IgD-negative memory B cell (primary cell): Measurements from ENCODE around the gene COL18A1. TPM values are rescaled to one million over a fixed set of nuclear protein-coding genes. Genes with fewer than 3 reads are reported as not detected.
"Not testable (repeated sequence)": the region's sequence is repeated elsewhere in the genome, so short reads cannot be mapped to it uniquely, and the experiment has no call there.

ENCODE experiments used
- H3K27ac Mint-ChIP-seq, 3 donors: one replicate each; pipeline ENCODE4 v1.8.0; 2020 to 2022; ENCODE audit warnings: mild to moderate bottlenecking in 3 of 3, mixed read lengths in 3 of 3, moderate library complexity in 1 of 3
- H3K27me3 Mint-ChIP-seq: one replicate; pipeline ENCODE4 v1.8.0; 2021; ENCODE audit warnings: mixed read lengths
- H3K36me3 Mint-ChIP-seq: one replicate; pipeline ENCODE4 v1.8.0; 2020; ENCODE audit warnings: mild to moderate bottlenecking, mixed read lengths
- H3K4me1 Mint-ChIP-seq, 3 donors: one replicate each; pipeline ENCODE4 v1.8.0; 2020 to 2022; ENCODE audit warnings: mixed read lengths in 3 of 3, mild to moderate bottlenecking in 1 of 3
- H3K4me3 Mint-ChIP-seq, 4 donors: one replicate each; pipeline ENCODE4 v1.8.0; 2020 to 2022; ENCODE audit warnings: mild to moderate bottlenecking in 4 of 4, mixed read lengths in 4 of 4, moderate library complexity in 3 of 4
- H3K9me3 Mint-ChIP-seq, 3 donors: one replicate each; pipeline ENCODE4 v1.8.0; 2020 to 2021; ENCODE audit warnings: mixed read lengths in 3 of 3, mild to moderate bottlenecking in 1 of 3
- polyA plus RNA-seq: library from polyadenylated mRNA; unstranded; fragments of 300-500 nt; fragmentation: Illumina TruSeq; gene quantifications from one replicate; pipeline ENCODE4 v1.2.3, GENCODE V29; 2021

Gene COL18A1
- polyA plus RNA-seq, 1 donor from 2014 or later = 4.0 TPM

DNA sequence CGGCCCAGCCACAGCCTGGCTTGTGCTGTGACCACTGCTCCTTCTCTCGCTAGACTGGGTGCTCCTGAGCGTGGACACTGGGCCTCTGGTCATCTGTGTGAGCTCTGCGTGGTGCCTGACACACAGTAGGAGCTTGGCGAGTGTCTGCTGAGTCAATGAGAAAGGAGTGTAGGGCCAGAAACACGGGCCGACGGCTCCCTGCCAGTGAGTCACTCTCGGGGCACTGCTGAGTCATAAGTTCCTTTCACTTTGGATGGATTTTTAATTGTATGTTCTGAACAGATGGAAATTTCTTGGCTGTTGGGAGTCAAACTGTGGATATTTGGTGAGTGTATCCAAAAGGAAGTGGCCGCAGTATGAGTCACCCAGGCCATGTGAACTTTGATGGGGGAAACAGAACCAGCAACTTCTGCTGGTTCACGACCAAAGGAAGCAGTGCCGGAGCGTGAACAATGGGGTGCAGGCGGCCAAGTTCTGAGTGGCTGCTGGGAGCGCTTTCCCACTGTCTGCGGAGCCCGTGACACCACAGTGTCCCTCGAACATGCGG is 41.0 kb upstream of the COL18A1 start:
- H3K9me3 Mint-ChIP-seq = no peaks in the 10 kb centered on the region
- H3K4me1 Mint-ChIP-seq = peaks cover 0 to 5% (median 3%) of the 10 kb centered on the region in 3 donors
- H3K27ac Mint-ChIP-seq = no peak overlapping the region
- peaks cover 18% of the 10 kb centered on the region for H3K27me3 Mint-ChIP-seq
- peaks cover 3% of the 10 kb centered on the region for H3K36me3 Mint-ChIP-seq
- peak overlapping the region in 1 of 4 donors; percentile 65 for H3K4me3 Mint-ChIP-seq

DNA sequence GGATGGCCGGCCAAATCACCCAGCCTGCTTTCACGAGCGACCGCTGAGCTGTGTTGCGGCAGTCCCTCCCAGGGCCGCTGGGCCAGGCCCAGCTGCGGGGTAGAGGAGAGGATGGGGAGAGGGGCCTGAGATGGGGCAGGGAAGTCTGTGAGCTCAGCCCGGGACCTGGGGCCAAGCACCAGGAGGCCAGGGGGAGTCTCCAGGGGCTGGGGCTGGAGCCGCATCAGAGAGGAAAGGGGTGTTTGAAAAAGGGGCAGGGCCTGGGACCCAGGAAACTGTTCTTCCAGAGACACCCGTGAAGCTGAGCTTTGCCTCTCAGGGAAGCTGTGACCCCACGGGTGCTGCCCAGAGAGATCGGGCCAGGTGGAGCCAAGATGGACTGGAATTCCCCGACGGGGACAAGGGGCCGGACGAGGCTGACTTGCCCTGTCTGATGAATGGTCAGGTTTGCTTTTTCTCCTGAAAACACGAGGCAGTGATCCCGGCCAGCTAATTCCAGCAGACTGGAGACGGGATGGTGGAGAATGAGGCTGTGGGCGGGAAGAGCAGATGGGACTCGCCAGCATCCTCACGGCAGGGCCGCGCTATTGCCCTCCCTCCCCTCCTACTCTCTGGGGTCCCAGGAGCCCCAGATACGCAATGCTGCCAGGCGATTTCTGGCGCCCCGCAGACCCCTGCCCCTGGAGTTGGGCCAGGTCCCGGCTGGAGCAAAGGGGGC is 40.3 kb upstream of the COL18A1 start:
- H3K27me3 Mint-ChIP-seq = peaks cover 18% of the 10 kb centered on the region
- H3K9me3 Mint-ChIP-seq = no peaks in the 10 kb centered on the region
- no peak overlapping the region for H3K4me3 Mint-ChIP-seq
- H3K36me3 Mint-ChIP-seq = peaks cover 3% of the 10 kb centered on the region
- H3K27ac Mint-ChIP-seq = no peak overlapping the region
- H3K4me1 Mint-ChIP-seq = peaks cover 0 to 4% (median 3%) of the 10 kb centered on the region in 3 donors

DNA sequence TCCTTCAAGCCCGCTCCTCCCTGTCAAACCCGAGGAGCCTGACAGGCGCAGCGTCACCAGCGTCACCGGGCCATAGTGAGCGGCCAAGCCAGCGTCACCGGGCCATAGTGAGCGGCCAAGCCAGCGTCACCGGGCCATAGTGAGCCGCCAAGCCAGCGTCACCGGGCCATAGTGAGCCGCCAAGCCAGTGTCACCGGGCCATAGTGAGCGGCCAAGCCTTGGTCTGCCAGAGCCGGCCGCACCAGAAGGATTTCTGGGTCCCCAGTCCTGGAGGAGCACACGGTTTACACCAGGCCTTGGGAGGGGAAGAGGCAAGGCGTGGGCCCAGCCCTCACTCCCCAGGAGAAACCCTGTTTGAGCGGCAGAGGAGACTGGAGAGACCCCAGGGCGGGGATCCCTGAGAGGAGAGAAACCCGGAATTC is 39.8 kb upstream of the COL18A1 start:
- Mint-ChIP-seq H3K4me3 (no peak overlapping the region), H3K36me3 (peaks cover 3% of the 10 kb centered on the region), H3K27ac (no peak overlapping the region), H3K4me1 (peaks cover 0 to 7% (median 5%) of the 10 kb centered on the region in 3 donors), H3K27me3 (peaks cover 21% of the 10 kb centered on the region), H3K9me3 (no peaks in the 10 kb centered on the region)

DNA sequence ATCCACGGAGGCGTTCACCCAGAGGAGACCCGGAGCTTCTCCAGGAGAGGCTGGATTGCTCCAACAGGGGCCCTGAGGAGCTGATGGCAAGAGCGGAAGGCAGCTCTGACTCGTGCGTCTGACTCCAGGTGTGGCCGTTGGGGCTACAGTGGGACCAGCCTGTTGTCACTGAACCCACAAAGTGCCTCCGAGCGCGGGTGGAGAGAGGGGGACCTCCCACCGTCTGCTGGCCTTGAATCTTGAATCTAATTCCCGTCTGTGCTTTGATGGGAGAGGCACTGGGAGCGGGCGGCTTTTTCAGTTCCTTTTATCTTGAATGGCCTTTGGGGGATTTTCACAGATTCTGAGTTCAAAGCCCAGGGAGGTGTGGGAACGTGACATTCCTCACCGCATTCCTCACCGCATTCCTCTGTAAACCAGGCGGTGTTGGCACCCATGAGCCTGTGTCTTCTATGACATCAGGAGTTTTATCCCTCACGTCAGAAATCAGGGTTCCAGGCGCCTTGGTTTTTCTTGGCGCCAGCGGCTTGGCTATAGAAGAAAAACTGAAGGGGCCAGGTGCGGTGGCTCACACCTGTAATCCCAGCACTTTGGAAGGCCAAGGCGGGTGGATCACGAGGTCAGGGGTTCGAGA is 39.2 kb upstream of the COL18A1 start:
- H3K4me3 Mint-ChIP-seq = no peak overlapping the region
- peaks cover 0 to 10% (median 5%) of the 10 kb centered on the region in 3 donors for H3K4me1 Mint-ChIP-seq
- no peak overlapping the region for H3K27ac Mint-ChIP-seq
- peaks cover 23% of the 10 kb centered on the region for H3K27me3 Mint-ChIP-seq
- H3K36me3 Mint-ChIP-seq = peaks cover 3% of the 10 kb centered on the region
- H3K9me3 Mint-ChIP-seq = no peaks in the 10 kb centered on the region

DNA sequence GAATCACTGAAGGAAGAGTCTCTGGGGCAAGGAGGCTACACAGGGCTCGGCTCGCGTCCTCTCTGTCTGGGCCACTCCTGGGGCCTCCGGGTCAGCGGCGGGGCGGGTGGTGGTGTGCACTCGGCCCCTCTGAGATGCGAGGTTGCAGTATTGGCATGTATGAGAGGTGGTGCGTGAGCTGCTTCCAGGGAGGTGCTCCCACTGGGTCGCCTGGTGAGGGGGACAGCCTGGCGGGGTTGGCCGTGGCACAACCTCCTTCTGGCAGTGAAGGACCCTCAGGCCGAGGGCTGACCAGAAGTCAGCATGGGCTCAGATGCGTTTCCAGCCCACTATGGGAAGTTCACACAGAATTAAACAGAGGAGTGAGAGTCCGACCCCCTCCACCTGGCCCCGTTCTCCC is 38.5 kb upstream of the COL18A1 start:
- H3K27me3 Mint-ChIP-seq = peaks cover 26% of the 10 kb centered on the region
- H3K27ac Mint-ChIP-seq = no peak overlapping the region
- no peaks in the 10 kb centered on the region for H3K9me3 Mint-ChIP-seq
- peaks cover 3% of the 10 kb centered on the region for H3K36me3 Mint-ChIP-seq
- no peak overlapping the region for H3K4me3 Mint-ChIP-seq
- peaks cover 0 to 11% (median 5%) of the 10 kb centered on the region in 3 donors for H3K4me1 Mint-ChIP-seq

DNA sequence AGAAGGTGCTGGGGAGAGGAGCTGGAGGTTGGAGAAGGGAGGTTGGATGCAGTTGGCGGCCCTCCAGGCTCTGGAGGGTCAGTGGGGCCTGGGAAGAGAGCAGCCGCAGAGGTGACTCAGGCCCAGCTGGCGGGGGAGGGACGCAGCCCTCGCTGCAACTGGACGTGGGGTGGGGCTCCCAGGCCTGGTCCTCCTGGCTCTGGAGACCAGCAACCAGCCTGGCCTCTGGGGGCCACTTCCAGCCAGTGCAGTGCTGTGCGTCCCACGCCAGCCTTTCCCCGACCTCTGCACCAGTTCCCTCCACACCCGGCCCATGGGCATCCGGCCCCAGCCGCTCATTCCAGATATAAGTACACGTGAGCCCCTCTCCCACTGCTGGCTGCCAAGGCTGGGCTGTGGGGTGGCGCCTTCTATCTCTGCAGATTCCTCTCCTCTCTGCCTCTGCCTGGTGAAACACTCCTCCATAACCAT is 38.0 kb upstream of the COL18A1 start:
- Mint-ChIP-seq H3K27ac (no peak overlapping the region), H3K4me3 (no peak overlapping the region), H3K4me1 (peaks cover 0 to 11% (median 5%) of the 10 kb centered on the region in 3 donors), H3K27me3 (peaks cover 26% of the 10 kb centered on the region), H3K9me3 (no peaks in the 10 kb centered on the region), H3K36me3 (peaks cover 3% of the 10 kb centered on the region)

DNA sequence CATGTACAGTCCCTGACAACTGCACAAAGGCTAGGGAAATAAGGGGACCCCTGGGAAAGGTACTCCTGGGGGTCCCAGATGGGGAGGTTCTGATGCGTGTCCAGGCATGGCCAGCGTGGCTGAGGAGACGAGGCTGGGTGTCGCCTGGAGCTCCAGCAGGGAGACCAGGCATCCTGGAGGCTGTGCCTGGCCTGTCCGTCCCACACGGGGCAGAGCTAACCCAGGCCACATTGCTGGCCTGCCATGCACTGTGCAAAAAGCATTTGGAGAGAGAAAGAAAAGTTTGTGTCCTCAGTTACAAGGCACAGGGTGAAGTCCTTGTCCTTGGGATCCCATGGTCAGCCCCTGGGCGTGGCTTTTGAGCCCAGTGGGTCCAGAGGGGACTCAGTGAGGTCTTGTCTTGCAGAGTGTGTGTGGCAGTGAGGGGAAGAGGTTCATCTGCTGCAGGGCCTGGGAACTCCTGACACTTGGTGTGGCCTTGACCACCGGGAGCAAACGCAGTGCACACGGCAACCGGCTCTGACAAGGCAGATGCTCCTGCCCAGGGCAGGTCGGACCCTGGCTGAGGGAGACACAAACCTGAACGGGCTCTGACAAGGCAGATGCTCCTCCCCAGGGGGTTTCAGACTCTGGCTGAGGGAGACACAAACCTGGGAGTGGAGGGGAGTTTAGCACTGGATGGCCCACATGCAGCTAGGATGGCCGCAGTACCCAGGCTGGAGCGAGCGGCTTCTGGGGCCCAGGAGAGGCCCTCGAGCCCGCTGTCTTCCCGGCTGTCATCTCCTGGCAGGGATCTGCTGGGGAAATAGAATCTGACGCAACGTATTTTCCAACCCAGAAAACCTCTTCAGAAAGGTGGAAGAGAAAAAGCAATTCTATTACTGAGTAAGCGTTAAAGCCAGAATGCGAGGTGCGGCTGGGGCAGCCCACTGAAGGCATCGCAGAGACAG is 37.3 kb upstream of the COL18A1 start:
- Mint-ChIP-seq H3K4me1 (peaks cover 0 to 11% (median 5%) of the 10 kb centered on the region in 3 donors), H3K36me3 (peaks cover 3% of the 10 kb centered on the region), H3K27ac (no peak overlapping the region), H3K27me3 (peaks cover 23% of the 10 kb centered on the region), H3K4me3 (no peak overlapping the region), H3K9me3 (no peaks in the 10 kb centered on the region)

DNA sequence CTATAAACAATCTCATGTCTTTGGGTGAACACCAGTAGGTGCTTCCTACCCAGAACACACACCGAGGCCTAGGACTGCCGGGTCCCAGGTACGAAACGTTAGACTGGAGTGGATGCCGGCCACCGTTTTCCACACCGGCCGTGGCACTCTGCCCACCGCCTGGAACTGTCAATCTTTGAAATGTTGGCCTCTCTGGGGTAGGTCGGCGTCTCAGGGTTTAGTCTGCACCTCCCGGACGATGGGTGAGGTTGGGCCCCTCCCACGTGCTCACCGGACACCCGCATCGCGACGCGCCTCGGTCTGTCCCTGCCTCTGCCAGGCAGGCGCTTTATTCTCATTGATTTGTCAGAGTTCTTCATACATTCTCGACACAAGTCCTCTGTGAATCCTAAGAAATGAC is 35.9 kb upstream of the COL18A1 start:
- H3K9me3 Mint-ChIP-seq, H3K27ac Mint-ChIP-seq, H3K4me1 Mint-ChIP-seq, H3K36me3 Mint-ChIP-seq, H3K4me3 Mint-ChIP-seq: not testable (repeated sequence)
- peaks cover 23% of the 10 kb centered on the region for H3K27me3 Mint-ChIP-seq

DNA sequence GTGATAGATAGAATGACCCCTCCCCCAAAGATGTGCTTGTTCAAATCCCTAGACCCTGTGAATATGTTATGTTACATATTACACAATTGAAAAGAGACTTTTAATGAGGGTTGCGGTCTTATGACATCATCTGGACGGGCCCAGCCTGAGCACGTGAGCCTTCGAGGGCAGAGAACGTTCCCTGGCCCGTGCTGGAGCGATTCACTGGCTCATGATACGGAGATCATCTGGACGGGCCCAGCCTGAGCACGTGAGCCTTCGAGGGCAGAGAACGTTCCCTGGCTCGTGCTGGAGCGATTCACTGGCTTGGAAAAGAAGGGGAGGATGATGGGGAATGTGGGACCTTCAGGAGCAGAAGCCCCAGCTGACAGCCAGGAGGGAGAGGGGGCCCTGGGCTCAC is 34.4 kb upstream of the COL18A1 start:
- no peak overlapping the region for H3K4me3 Mint-ChIP-seq
- H3K4me1 Mint-ChIP-seq = peaks cover 0 to 7% (median 2%) of the 10 kb centered on the region in 3 donors
- no peaks in the 10 kb centered on the region for H3K36me3 Mint-ChIP-seq
- H3K27ac Mint-ChIP-seq = peak overlapping the region in 1 of 3 donors; percentile 10
- H3K27me3 Mint-ChIP-seq = peaks cover 19% of the 10 kb centered on the region
- no peaks in the 10 kb centered on the region for H3K9me3 Mint-ChIP-seq

DNA sequence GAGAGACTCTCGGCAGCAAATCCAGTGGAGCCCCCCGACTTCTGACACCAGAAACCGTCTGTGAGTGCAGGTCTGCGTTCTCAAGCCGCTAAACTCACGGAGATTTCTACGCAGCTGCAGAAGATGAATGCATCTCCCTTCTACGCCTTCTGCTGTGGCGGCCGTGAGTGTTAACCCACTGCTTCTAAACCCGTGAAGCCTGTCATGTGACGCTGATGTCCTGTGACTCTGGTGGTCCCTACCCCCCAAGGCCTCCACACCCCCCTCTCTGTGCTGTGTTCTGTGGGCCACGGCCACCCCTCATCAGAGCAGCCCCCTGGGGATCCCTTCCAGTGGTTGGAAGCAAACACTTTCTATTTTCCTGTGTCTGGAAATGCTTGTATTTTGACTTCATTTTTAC is 33.9 kb upstream of the COL18A1 start:
- no peaks in the 10 kb centered on the region for H3K36me3 Mint-ChIP-seq
- H3K9me3 Mint-ChIP-seq = no peaks in the 10 kb centered on the region
- peaks cover 0 to 7% (median 2%) of the 10 kb centered on the region in 3 donors for H3K4me1 Mint-ChIP-seq
- peak overlapping the region in 1 of 4 donors; percentile 54 for H3K4me3 Mint-ChIP-seq
- H3K27ac Mint-ChIP-seq = no peak overlapping the region
- H3K27me3 Mint-ChIP-seq = peaks cover 17% of the 10 kb centered on the region

DNA sequence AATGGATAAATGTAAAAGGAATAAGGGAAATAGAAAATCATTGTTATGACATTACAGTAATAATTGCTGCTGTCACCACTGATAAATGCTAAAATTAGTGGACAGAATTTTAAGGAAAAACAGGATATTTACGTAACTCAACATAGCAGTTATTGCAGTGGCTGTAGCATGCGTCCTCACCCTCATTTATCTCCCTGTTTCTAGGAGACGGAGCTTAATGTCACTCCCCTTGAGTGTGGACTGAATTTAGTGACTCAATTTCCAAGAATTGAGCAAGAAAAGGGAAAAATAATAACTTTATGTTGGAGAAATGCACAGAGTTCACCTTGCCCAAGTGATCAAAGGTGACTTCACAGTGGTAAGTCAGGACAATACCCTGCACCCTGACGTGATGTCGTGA is 33.3 kb upstream of the COL18A1 start:
- Mint-ChIP-seq H3K9me3 (no peaks in the 10 kb centered on the region), H3K4me1 (peaks cover 0 to 7% (median 2%) of the 10 kb centered on the region in 3 donors), H3K27me3 (peaks cover 15% of the 10 kb centered on the region), H3K4me3 (no peak overlapping the region), H3K27ac (no peak overlapping the region), H3K36me3 (no peaks in the 10 kb centered on the region)

DNA sequence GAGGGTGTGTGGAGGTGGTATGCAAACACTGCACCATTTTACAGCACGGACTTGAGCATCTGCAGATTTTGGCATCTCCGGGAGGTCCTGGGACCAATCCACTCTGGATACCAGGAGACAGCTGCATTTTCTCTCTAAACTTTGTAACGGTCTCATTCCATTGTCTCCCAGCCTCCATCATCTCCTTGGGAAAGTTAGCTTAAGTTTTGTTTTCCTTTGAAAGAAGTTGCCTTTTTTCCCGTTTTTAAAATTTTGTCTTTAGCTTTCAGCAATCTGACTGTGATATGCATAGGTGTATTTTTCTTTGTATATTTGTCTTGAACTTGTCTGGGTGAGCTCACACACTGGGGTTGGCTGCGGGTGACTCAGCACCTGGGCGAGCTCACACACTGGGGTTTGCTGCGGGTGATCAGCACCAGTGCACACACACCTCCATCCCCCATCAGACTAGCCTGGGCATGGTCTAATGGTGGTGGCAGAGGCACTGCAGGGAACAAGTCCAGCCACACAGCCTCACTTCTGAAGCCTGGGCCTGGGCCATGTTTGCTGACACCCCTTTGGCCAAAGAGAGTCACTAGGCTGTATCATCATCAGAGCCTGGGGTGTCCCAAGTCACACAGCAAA is 32.1 kb upstream of the COL18A1 start:
- Mint-ChIP-seq H3K4me3 (no peak overlapping the region), H3K9me3 (no peaks in the 10 kb centered on the region), H3K27ac (no peak overlapping the region), H3K4me1 (peaks cover 0 to 7% (median 2%) of the 10 kb centered on the region in 3 donors), H3K36me3 (peaks cover 3% of the 10 kb centered on the region), H3K27me3 (peaks cover 16% of the 10 kb centered on the region)

DNA sequence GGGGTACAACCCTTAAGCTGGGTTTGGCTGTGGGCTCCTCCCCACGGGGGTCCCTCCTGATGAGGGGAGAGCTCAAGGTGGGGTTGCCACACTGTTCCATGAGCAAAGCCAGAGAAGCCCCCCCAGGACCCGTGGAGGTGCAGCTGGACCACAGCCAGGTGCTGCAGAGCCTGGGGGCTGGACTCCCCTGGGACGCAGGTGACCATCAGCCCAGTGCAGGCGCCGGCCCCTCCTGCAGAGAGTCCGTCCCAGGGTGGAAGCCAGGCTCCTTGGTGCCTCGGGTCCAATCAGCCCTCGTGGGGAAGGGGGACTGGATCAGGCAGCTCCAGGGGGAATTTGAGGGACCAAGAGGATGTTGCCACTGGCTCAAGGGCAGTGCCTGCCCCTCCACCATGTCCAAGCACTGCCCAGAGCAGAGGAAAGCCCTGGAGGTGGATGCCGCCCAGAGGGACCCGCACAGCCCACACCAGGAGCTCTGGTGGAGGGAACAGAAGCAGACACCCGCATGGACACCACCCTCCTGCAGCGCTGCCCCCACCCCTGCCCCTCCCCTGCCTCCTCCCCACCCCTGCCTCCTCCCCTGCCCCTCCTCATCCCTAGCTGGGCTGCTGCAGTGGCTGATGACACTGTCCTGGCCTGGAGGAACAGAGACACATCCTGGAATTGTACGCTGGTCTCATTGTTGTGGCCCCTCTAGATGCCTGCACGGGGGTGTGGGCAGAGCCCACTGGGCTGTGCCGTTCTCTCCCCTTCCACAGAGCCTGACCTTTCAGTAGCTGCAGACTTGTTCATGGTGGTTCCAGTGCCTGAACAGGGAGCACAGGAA is 30.8 kb upstream of the COL18A1 start:
- H3K36me3 Mint-ChIP-seq = peaks cover 3% of the 10 kb centered on the region
- H3K27ac Mint-ChIP-seq = no peak overlapping the region
- H3K9me3 Mint-ChIP-seq = no peaks in the 10 kb centered on the region
- H3K4me3 Mint-ChIP-seq = no peak overlapping the region
- H3K27me3 Mint-ChIP-seq = peaks cover 21% of the 10 kb centered on the region
- H3K4me1 Mint-ChIP-seq = peaks cover 0 to 7% (median 2%) of the 10 kb centered on the region in 3 donors
